ENCODE results near the gene TEAD1.

Gene TEAD1

GRCh38 chr11:12685229-12685628, 11.0 kb downstream of the TEAD1 start:
- Mint-ChIP-seq H3K9me3 (no peaks in the 10 kb centered on the region), H3K27ac (no peak overlapping the region), H3K4me3 (no peak overlapping the region), H3K36me3 (ENCODE audit: low read depth) (no peaks in the 10 kb centered on the region), H3K4me1 (ENCODE audit: low read depth) (no peaks in the 10 kb centered on the region), H3K27me3 (peaks cover 71% of the 10 kb centered on the region)
- intact Hi-C loops (cut with micrococcal nuclease), result no loop called here

DNA sequence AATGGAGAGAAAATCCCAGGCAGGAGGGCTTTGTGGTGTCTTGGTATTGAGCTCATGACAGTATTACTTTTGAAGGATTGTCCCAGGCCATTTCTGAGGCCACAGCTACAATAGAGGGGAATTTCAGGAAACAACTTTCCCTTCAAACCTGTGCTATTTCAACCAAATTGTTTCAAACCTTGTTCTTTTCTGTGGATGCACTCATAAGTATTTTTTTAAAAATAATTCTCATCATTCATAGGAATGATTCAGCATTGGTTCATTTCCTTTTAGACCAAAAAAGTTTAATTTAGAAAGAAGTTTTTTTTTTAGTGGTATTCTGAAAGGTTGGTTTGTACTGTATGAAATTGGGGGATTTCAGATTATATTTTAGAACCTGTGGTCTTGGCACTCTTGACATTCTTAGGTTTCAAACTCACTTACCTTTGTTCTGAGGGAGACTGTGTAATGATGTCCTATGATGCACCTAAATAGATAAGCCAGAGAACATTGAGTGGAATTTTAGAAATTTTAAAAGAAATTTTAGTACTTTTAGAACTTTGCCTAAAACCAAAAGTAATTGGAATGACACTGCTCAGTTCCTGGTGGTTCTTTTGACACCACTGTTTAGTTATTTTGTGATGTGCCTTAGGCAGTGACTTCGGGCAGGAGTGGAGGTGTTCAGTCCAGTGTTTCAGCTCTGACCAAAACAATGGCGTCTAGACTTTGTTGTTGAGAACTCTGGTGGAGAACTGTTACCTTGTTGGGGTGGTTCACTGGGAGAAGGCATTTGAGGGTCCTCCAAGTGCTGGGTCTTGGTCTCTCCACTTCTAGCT, 12.2 kb downstream of the TEAD1 start:
- H3K27ac Mint-ChIP-seq, result no peak overlapping the region
- H3K36me3 Mint-ChIP-seq (ENCODE audit: low read depth), result no peaks in the 10 kb centered on the region
- no peak overlapping the region for H3K4me3 Mint-ChIP-seq
- intact Hi-C loops (cut with micrococcal nuclease), result no loop called here
- peaks cover 69% of the 10 kb centered on the region for H3K27me3 Mint-ChIP-seq
- H3K4me1 Mint-ChIP-seq (ENCODE audit: low read depth), result no peaks in the 10 kb centered on the region
- no peaks in the 10 kb centered on the region for H3K9me3 Mint-ChIP-seq

DNA sequence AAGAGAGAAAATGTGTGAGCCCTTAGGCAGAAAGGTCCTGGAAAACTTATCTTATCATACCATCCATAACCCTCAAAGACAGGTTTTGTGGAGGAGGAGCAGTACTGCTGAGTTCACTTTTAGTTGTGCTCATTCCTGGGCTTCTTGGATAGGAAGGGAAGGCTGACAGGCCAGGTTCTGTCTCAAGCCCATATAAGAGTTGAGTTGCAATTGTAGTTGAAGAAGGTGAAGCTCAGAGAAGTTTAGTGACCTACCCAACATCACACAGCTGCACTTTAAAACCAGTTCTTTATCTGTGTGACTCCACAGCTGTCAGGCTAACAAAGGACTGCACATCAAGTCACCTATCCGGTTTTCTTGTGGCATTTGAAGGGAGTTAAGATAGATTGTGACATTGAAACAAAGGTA, 13.0 kb downstream of the TEAD1 start:
- H3K27ac Mint-ChIP-seq, result no peak overlapping the region
- H3K36me3 Mint-ChIP-seq (ENCODE audit: low read depth), result no peaks in the 10 kb centered on the region
- no peaks in the 10 kb centered on the region for H3K4me1 Mint-ChIP-seq (ENCODE audit: low read depth)
- H3K4me3 Mint-ChIP-seq, result no peak overlapping the region
- intact Hi-C loops (cut with micrococcal nuclease), result no loop called here
- H3K9me3 Mint-ChIP-seq, result no peaks in the 10 kb centered on the region
- H3K27me3 Mint-ChIP-seq, result peaks cover 65% of the 10 kb centered on the region

DNA sequence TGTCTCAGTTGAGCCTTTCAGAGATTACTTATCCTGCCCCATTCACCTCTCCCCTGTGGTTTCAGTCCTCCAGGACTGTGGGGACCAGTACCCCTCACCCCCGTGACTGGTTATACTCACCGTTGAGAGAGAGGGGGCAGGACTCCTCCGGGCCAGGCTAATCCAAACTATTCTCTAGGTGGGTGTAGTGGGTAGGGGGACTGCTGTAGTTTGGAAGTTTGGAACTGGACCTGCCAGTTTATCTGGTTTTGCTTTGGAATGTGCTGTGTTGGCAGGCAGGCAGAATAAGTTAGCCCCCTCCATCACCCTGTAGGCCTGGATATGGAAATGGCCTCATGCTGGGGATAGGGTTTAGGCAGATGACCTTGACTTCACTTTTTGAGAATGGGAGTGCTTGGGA, 13.5 kb downstream of the TEAD1 start:
- H3K9me3 Mint-ChIP-seq, result no peaks in the 10 kb centered on the region
- intact Hi-C loops (cut with micrococcal nuclease), result no loop called here
- no peak overlapping the region for H3K4me3 Mint-ChIP-seq

DNA sequence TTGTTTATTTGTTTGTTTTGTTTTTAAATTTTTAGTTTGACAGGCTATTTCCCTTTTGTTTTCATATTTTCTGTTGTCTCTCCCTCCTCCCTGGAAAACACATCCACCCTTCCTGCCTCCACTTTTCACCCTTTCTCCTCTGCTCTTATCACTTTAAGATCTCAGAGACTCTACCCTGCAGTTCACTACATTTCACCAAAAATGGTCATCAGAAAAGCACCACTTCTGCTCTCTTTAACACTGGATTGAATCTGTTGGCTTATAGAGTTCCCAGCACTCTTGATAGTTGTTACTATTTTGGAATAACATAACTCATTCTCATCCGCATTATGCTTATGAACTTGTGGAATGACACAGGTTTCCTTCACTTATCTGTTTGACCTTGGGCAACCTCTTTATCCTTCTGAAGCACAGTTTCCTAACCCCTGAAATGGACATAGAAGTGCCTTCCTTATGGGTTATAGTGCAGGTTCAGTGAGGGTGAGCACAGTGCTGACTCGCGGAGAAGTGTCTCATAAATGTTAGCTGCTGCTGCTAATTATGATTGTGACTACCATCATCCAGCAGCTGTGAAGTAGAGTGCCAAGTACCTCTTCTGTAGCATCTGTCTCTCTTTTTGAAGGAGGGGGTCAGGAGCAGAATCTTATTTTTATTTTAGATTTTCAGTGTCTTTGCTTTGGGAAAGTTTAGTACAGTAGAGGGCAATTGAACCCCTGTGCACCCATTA, 15.0 kb downstream of the TEAD1 start:
- no peaks in the 10 kb centered on the region for H3K36me3 Mint-ChIP-seq (ENCODE audit: low read depth)
- H3K4me1 Mint-ChIP-seq (ENCODE audit: low read depth), result peaks cover 5% of the 10 kb centered on the region
- peaks cover 70% of the 10 kb centered on the region for H3K27me3 Mint-ChIP-seq
- intact Hi-C loops (cut with micrococcal nuclease), result no loop called here
- no peak overlapping the region for H3K27ac Mint-ChIP-seq
- no peak overlapping the region for H3K4me3 Mint-ChIP-seq
- no peaks in the 10 kb centered on the region for H3K9me3 Mint-ChIP-seq

More for the DNA sequence above, 13.5 kb downstream of the TEAD1 start:
- Mint-ChIP-seq H3K36me3 (ENCODE audit: low read depth) (no peaks in the 10 kb centered on the region), H3K27me3 (peaks cover 64% of the 10 kb centered on the region), H3K27ac (no peak overlapping the region), H3K4me1 (ENCODE audit: low read depth) (no peaks in the 10 kb centered on the region)

DNA sequence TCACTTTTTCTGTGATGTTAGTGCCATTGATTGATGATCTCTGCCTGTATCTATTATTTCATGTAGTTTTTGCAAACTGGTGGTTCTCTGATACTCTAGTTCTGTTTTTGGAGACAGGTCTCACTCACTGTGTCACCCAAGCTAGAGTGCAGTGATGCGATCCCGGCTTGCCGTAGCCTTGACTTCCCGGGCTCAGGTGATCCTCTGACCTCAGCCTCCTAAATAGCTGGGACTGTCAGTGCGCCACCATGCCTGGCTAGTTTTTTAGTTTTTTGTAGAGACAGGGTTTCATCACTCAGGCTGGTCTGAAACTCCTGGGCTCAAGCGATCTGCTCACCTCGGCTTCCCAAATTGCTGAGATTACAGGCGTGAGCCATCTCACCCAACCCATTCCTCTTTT, 16.4 kb downstream of the TEAD1 start:
- H3K27me3 Mint-ChIP-seq, result peaks cover 73% of the 10 kb centered on the region
- intact Hi-C loops (cut with micrococcal nuclease), result no loop called here

GRCh38 chr11:12691473-12691872, 17.3 kb downstream of the TEAD1 start:
- Mint-ChIP-seq H3K27ac (no peak overlapping the region), H3K36me3 (ENCODE audit: low read depth) (no peaks in the 10 kb centered on the region), H3K4me3 (no peak overlapping the region), H3K4me1 (ENCODE audit: low read depth) (peaks cover 5% of the 10 kb centered on the region), H3K9me3 (no peaks in the 10 kb centered on the region), H3K27me3 (peaks cover 77% of the 10 kb centered on the region)
- intact Hi-C loops (cut with micrococcal nuclease), result no loop called here

More for the DNA sequence above, 16.4 kb downstream of the TEAD1 start:
- no peaks in the 10 kb centered on the region for H3K36me3 Mint-ChIP-seq (ENCODE audit: low read depth)
- H3K4me1 Mint-ChIP-seq (ENCODE audit: low read depth), result peaks cover 5% of the 10 kb centered on the region
- H3K9me3 Mint-ChIP-seq, result no peaks in the 10 kb centered on the region
- H3K27ac Mint-ChIP-seq, result no peak overlapping the region
- no peak overlapping the region for H3K4me3 Mint-ChIP-seq

GRCh38 chr11:12692229-12693075, 18.2 kb downstream of the TEAD1 start:
- Mint-ChIP-seq H3K9me3 (no peaks in the 10 kb centered on the region), H3K4me1 (ENCODE audit: low read depth) (peaks cover 5% of the 10 kb centered on the region), H3K27me3 (peaks cover 79% of the 10 kb centered on the region), H3K27ac (no peak overlapping the region), H3K36me3 (ENCODE audit: low read depth) (no peaks in the 10 kb centered on the region), H3K4me3 (no peak overlapping the region)
- intact Hi-C loops (cut with micrococcal nuclease), result no loop called here

DNA sequence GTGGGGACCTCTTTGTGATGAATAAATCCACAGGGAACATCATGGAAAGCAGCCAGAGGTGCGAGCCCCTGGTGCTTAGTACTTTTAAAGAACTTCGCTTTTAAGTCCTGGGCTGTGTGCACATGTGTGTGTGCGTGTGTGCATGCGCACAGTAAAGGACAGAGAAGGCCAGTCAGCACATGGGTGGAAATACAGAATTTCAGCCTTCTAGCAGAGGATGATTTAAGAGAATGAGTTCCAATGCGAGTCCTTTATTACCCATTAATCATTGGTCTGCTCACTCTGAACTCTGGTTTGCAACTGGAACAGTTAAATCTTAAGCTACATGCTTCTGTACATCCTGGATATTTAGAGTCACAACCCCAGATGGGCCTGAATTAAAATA, 18.9 kb downstream of the TEAD1 start:
- Mint-ChIP-seq H3K4me3 (no peak overlapping the region), H3K9me3 (no peaks in the 10 kb centered on the region), H3K4me1 (ENCODE audit: low read depth) (peaks cover 5% of the 10 kb centered on the region), H3K36me3 (ENCODE audit: low read depth) (no peaks in the 10 kb centered on the region), H3K27ac (no peak overlapping the region), H3K27me3 (peaks cover 79% of the 10 kb centered on the region)
- intact Hi-C loops (cut with micrococcal nuclease), result no loop called here

- no peaks in the 10 kb centered on the region for H3K36me3 Mint-ChIP-seq (ENCODE audit: low read depth)
- peaks cover 5% of the 10 kb centered on the region for H3K4me1 Mint-ChIP-seq (ENCODE audit: low read depth)
- no peak overlapping the region for H3K4me3 Mint-ChIP-seq
- H3K27ac Mint-ChIP-seq, result no peak overlapping the region
- intact Hi-C loops (cut with micrococcal nuclease), result no loop called here
- H3K27me3 Mint-ChIP-seq, result peaks cover 79% of the 10 kb centered on the region
- no peaks in the 10 kb centered on the region for H3K9me3 Mint-ChIP-seq
These were observed 19.4 kb downstream of the TEAD1 start for GRCh38 chr11:12693479-12694182.

GRCh38 chr11:12694183-12694531, 19.9 kb downstream of the TEAD1 start:
- H3K4me1 Mint-ChIP-seq (ENCODE audit: low read depth), result peaks cover 5% of the 10 kb centered on the region
- no peak overlapping the region for H3K4me3 Mint-ChIP-seq
- no peaks in the 10 kb centered on the region for H3K9me3 Mint-ChIP-seq
- peaks cover 74% of the 10 kb centered on the region for H3K27me3 Mint-ChIP-seq
- H3K36me3 Mint-ChIP-seq (ENCODE audit: low read depth), result no peaks in the 10 kb centered on the region
- intact Hi-C loops (cut with micrococcal nuclease), result no loop called here
- H3K27ac Mint-ChIP-seq, result no peak overlapping the region

GRCh38 chr11:12695221-12695794, 21.1 kb downstream of the TEAD1 start:
- intact Hi-C loops (cut with micrococcal nuclease), result no loop called here

GRCh38 chr11:12695873-12696272, 21.7 kb downstream of the TEAD1 start:
- Mint-ChIP-seq H3K4me3 (no peak overlapping the region), H3K9me3 (no peaks in the 10 kb centered on the region), H3K4me1 (ENCODE audit: low read depth) (peaks cover 5% of the 10 kb centered on the region), H3K27ac (no peak overlapping the region), H3K36me3 (ENCODE audit: low read depth) (no peaks in the 10 kb centered on the region), H3K27me3 (peaks cover 67% of the 10 kb centered on the region)
- intact Hi-C loops (cut with micrococcal nuclease), result no loop called here

More at GRCh38 chr11:12695221-12695794, 21.1 kb downstream of the TEAD1 start:
- Mint-ChIP-seq H3K27me3 (peaks cover 69% of the 10 kb centered on the region), H3K4me3 (no peak overlapping the region), H3K36me3 (ENCODE audit: low read depth) (no peaks in the 10 kb centered on the region), H3K9me3 (no peaks in the 10 kb centered on the region), H3K27ac (no peak overlapping the region), H3K4me1 (ENCODE audit: low read depth) (peaks cover 5% of the 10 kb centered on the region)

All from dendritic cell treated with granulocyte-macrophage colony-stimulating factor and Interleukin-4, amounts not matched to agents 40 ng/mL and 50 ng/mL, for 4 days (primary cell).